GM12878 (cell line): ENCODE results near the gene MCEMP1. TPM values are rescaled to one million over a fixed set of nuclear protein-coding genes. Genes with fewer than 3 reads are reported as not detected.

Experiments
- ASH2L ChIP-seq: fragments of 300-600, 200-600 bp; sonication (generic); IDR thresholded peaks from 2 replicates; pipeline ENCODE4 v1.6.1; 2017; ENCODE audit warnings: low read depth, mild to moderate bottlenecking, borderline replicate concordance
- BHLHE40 ChIP-seq, 2 experiments: fragments of 450-650 bp in 1 of 2; IDR thresholded peaks; 2 replicates each; pipeline ENCODE4 v1.6.1; 2011 to 2017; ENCODE audit warnings: low read depth in 2 of 2, borderline replicate concordance in 1 of 2, improper control_type of control experiment in 1 of 2, low read length in 1 of 2, mild to moderate bottlenecking in 1 of 2
- FOXK2 ChIP-seq: fragments of 450-650 bp; IDR thresholded peaks from 2 replicates; pipeline ENCODE4 v1.6.1; 2017; ENCODE audit warnings: mild to moderate bottlenecking, moderate library complexity
- GATAD2B ChIP-seq: fragments of 450-650 bp; conservative IDR thresholded peaks from 2 replicates; pipeline ENCODE4 v1.6.1; 2017; ENCODE audit warnings: low read depth, mild to moderate bottlenecking, moderate library complexity
- HDGF ChIP-seq: fragments of 450-650 bp; IDR thresholded peaks from 2 replicates; pipeline ENCODE4 v1.6.1; 2016; ENCODE audit warnings: antibody characterized with exemption
- IKZF1 ChIP-seq: fragments of 450-650 bp; conservative IDR thresholded peaks from 2 replicates; pipeline ENCODE4 v1.6.1; 2017; ENCODE audit warnings: antibody characterized with exemption, mild to moderate bottlenecking
- JUNB ChIP-seq: IDR thresholded peaks from 2 replicates; pipeline ENCODE4 v1.6.1; 2016; ENCODE audit warnings: antibody characterized with exemption, mild to moderate bottlenecking
- MXI1 ChIP-seq: fragments of 150-350 bp; IDR thresholded peaks from 2 replicates; pipeline ENCODE4 v1.6.1; 2011; ENCODE audit warnings: low read depth, mild to moderate bottlenecking, inconsistent platforms, low read length, improper control_type of control experiment
- PAX5 ChIP-seq: IDR thresholded peaks from 2 replicates; pipeline ENCODE4 v1.6.1; 2011; ENCODE audit warnings: low read depth, low read length, borderline replicate concordance
- POLR2AphosphoS5 ChIP-seq: IDR thresholded peaks from 2 replicates; pipeline ENCODE4 v1.6.1; 2011; ENCODE audit warnings: mild to moderate bottlenecking, low read length, inconsistent platforms
- RUNX3 ChIP-seq: IDR thresholded peaks from 2 replicates; pipeline ENCODE4 v1.6.1; 2012; ENCODE audit warnings: low read length, inconsistent platforms
- SIX5 ChIP-seq: IDR thresholded peaks from 2 replicates; pipeline ENCODE4 v1.6.1; 2011; ENCODE audit warnings: mild to moderate bottlenecking, low read depth, low read length, moderate library complexity; ENCODE audit not compliant: severe bottlenecking
- SP1 ChIP-seq: IDR thresholded peaks from one replicate; pipeline ENCODE4 v1.6.1; 2011; ENCODE audit warnings: low read depth, low read length
- STAT1 ChIP-seq: fragments of 450-650 bp; conservative IDR thresholded peaks from 2 replicates; pipeline ENCODE4 v1.6.1; 2014; ENCODE audit warnings: antibody characterized with exemption, mild to moderate bottlenecking
- TCF7 ChIP-seq: IDR thresholded peaks from 2 replicates; pipeline ENCODE4 v1.6.1; 2014; ENCODE audit warnings: antibody characterized with exemption, borderline replicate concordance
- ZNF384 ChIP-seq: IDR thresholded peaks from 2 replicates; pipeline ENCODE4 v1.6.1; 2012; ENCODE audit warnings: low read depth, mild to moderate bottlenecking, low read length, improper control_type of control experiment, borderline replicate concordance
- polyA plus RNA-seq, 11 experiments: library from polyadenylated mRNA; depleted of rRNA in 4 of 11; unstranded in 6 of 11; stranded (reverse) in 5 of 11; fragments of >200 nt; fragmentation: Nextera tagmentation in 4 of 11; fragmentation: Illumina TruSeq in 1 of 11; extraction: Ambion mirVana in 4 of 11; extraction: Trizol in 1 of 11; gene quantifications; 1 replicate in 1 of 11; 2 replicates in 10 of 11; pipeline versions ENCODE4 v1.2.1 to v1.2.3, GENCODE V29; 2011 to 2016; ENCODE audit warnings: inconsistent platforms in 2 of 11, missing spikeins in 2 of 11, low read depth in 1 of 11
- total RNA-seq, 4 experiments: library from RNA; depleted of rRNA in 3 of 4; stranded (reverse); fragments of >200 nt in 3 of 4; fragmentation: Illumina TruSeq in 1 of 4; extraction: Trizol in 1 of 4; gene quantifications; 2 replicates each; pipeline versions ENCODE4 v1.2.1 to v1.2.3, GENCODE V29; 2013 to 2021
- TF ChIP-seq, protein P1 (sequence below): fragments of 450-650 bp; IDR thresholded peaks from 2 replicates; pipeline ENCODE4 v1.6.1; 2016; ENCODE audit warnings: mild to moderate bottlenecking, moderate library complexity, borderline replicate concordance
- TF ChIP-seq, protein P2 (sequence below): IDR thresholded peaks from 2 replicates; pipeline ENCODE4 v1.6.1; 2011; ENCODE audit warnings: borderline replicate concordance, low read depth, mild to moderate bottlenecking, moderate library complexity, low read length; ENCODE audit not compliant: insufficient read depth, poor library complexity, severe bottlenecking
- TF ChIP-seq, protein P3 (sequence below): IDR thresholded peaks from 2 replicates; pipeline ENCODE4 v1.6.1; 2012; ENCODE audit warnings: improper control_type of control experiment, low read depth, low read length; ENCODE audit not compliant: insufficient replicate concordance
- TF ChIP-seq, protein P4 (sequence below): IDR thresholded peaks from 2 replicates; pipeline ENCODE4 v1.6.1; 2012; ENCODE audit warnings: low read depth, low read length, improper control_type of control experiment

The MCEMP1 gene
- total and polyA plus RNA-seq, 10 of the 15 experiments (the other 5 are each of a cell fraction or from before 2014, with no cell fraction given), result 0.08 to 0.55 (median 0.26) TPM; not detected in 1

DNA sequence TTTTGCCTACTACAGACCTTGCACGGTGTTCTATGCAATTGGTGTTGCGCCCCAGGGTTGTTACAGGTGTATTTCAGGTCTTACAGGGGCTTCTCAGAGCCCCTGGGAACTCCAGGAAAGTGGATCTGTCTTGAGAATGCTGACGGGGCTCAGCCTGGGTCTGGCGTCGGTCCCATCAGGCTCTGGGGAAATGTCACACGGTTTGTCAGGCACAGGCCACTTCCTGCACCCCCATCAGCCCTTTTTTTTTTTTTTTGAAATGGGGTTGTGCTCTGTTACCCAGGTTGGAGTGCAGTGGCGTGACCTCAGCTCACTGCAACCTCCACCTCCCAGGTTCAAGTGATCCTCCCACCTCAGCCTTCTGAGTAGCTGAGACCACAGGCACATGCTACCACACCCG is 41.8 kb downstream of the MCEMP1 start (continued):
- TF ChIP-seq SP1, result no peak
- TF ChIP-seq HDGF, result no peak
- TF ChIP-seq, protein P1, sequence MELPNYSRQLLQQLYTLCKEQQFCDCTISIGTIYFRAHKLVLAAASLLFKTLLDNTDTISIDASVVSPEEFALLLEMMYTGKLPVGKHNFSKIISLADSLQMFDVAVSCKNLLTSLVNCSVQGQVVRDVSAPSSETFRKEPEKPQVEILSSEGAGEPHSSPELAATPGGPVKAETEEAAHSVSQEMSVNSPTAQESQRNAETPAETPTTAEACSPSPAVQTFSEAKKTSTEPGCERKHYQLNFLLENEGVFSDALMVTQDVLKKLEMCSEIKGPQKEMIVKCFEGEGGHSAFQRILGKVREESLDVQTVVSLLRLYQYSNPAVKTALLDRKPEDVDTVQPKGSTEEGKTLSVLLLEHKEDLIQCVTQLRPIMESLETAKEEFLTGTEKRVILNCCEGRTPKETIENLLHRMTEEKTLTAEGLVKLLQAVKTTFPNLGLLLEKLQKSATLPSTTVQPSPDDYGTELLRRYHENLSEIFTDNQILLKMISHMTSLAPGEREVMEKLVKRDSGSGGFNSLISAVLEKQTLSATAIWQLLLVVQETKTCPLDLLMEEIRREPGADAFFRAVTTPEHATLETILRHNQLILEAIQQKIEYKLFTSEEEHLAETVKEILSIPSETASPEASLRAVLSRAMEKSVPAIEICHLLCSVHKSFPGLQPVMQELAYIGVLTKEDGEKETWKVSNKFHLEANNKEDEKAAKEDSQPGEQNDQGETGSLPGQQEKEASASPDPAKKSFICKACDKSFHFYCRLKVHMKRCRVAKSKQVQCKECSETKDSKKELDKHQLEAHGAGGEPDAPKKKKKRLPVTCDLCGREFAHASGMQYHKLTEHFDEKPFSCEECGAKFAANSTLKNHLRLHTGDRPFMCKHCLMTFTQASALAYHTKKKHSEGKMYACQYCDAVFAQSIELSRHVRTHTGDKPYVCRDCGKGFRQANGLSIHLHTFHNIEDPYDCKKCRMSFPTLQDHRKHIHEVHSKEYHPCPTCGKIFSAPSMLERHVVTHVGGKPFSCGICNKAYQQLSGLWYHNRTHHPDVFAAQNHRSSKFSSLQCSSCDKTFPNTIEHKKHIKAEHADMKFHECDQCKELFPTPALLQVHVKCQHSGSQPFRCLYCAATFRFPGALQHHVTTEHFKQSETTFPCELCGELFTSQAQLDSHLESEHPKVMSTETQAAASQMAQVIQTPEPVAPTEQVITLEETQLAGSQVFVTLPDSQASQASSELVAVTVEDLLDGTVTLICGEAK, result no peak
- TF ChIP-seq, protein P2, sequence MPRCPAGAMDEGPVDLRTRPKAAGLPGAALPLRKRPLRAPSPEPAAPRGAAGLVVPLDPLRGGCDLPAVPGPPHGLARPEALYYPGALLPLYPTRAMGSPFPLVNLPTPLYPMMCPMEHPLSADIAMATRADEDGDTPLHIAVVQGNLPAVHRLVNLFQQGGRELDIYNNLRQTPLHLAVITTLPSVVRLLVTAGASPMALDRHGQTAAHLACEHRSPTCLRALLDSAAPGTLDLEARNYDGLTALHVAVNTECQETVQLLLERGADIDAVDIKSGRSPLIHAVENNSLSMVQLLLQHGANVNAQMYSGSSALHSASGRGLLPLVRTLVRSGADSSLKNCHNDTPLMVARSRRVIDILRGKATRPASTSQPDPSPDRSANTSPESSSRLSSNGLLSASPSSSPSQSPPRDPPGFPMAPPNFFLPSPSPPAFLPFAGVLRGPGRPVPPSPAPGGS, result peak; percentile 60
- TF ChIP-seq, protein P3, sequence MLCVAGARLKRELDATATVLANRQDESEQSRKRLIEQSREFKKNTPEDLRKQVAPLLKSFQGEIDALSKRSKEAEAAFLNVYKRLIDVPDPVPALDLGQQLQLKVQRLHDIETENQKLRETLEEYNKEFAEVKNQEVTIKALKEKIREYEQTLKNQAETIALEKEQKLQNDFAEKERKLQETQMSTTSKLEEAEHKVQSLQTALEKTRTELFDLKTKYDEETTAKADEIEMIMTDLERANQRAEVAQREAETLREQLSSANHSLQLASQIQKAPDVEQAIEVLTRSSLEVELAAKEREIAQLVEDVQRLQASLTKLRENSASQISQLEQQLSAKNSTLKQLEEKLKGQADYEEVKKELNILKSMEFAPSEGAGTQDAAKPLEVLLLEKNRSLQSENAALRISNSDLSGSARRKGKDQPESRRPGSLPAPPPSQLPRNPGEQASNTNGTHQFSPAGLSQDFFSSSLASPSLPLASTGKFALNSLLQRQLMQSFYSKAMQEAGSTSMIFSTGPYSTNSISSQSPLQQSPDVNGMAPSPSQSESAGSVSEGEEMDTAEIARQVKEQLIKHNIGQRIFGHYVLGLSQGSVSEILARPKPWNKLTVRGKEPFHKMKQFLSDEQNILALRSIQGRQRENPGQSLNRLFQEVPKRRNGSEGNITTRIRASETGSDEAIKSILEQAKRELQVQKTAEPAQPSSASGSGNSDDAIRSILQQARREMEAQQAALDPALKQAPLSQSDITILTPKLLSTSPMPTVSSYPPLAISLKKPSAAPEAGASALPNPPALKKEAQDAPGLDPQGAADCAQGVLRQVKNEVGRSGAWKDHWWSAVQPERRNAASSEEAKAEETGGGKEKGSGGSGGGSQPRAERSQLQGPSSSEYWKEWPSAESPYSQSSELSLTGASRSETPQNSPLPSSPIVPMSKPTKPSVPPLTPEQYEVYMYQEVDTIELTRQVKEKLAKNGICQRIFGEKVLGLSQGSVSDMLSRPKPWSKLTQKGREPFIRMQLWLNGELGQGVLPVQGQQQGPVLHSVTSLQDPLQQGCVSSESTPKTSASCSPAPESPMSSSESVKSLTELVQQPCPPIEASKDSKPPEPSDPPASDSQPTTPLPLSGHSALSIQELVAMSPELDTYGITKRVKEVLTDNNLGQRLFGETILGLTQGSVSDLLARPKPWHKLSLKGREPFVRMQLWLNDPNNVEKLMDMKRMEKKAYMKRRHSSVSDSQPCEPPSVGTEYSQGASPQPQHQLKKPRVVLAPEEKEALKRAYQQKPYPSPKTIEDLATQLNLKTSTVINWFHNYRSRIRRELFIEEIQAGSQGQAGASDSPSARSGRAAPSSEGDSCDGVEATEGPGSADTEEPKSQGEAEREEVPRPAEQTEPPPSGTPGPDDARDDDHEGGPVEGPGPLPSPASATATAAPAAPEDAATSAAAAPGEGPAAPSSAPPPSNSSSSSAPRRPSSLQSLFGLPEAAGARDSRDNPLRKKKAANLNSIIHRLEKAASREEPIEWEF, result no peak
- no peak for TF ChIP-seq ASH2L
- peak in 1 of 2 experiments; percentile 29; a peak in 1 of 4 replicates for TF ChIP-seq BHLHE40 (IDR thresholded peaks at IDR 0.05; ENCODE audit: borderline replicate concordance in 1 of 2, low read depth in 2 of 2, low read length in 1 of 2)
- peak; percentile 51; the same call in 1 of the 2 replicates for TF ChIP-seq RUNX3
- no peak for TF ChIP-seq JUNB
- TF ChIP-seq STAT1, result no peak
- no peak for TF ChIP-seq FOXK2
- TF ChIP-seq IKZF1, result no peak
- no peak for TF ChIP-seq TCF7
- TF ChIP-seq, protein P4, sequence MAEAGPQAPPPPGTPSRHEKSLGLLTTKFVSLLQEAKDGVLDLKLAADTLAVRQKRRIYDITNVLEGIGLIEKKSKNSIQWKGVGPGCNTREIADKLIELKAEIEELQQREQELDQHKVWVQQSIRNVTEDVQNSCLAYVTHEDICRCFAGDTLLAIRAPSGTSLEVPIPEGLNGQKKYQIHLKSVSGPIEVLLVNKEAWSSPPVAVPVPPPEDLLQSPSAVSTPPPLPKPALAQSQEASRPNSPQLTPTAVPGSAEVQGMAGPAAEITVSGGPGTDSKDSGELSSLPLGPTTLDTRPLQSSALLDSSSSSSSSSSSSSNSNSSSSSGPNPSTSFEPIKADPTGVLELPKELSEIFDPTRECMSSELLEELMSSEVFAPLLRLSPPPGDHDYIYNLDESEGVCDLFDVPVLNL, result no peak
- TF ChIP-seq ZNF384, result peak; percentile 31; the same call in 1 of the 2 replicates
- TF ChIP-seq GATAD2B, result no peak
- TF ChIP-seq MXI1, result no peak
- TF ChIP-seq PAX5, result peak; percentile 35; the same call in 1 of the 2 replicates
- TF ChIP-seq POLR2AphosphoS5, result no peak
- TF ChIP-seq SIX5, result no peak
